Spleen (tissue), 11 donors: Measurements from ENCODE around the gene TMEM255A. TPM values are rescaled to one million over a fixed set of nuclear protein-coding genes. Genes with fewer than 3 reads are reported as not detected.
A peak's percentile ranks its signal among the peaks of the same experiment; 100 is the strongest.

Experiments used
- DNase-seq: peaks from one replicate; pipeline ENCODE4 v3.0.0-alpha.2; 2020
- H3K27ac ChIP-seq, 8 donors: fragments of 200-600 bp; sonication (generic) in 7 of 8; 1 replicate in 4 of 8; 2 replicates in 4 of 8; pipeline versions ENCODE4 v1.5.0 to v1.8.0; 2016 to 2021; ENCODE audit warnings: inconsistent platforms in 4 of 8, mild to moderate bottlenecking in 4 of 8, moderate library complexity in 1 of 8
- H3K27me3 ChIP-seq, 7 donors: fragments of 200-600 bp; sonication (generic) in 6 of 7; replicated peaks in 1 of 7; 1 replicate in 4 of 7; 2 replicates in 3 of 7; pipeline versions ENCODE4 v1.5.0 to v1.8.0; 2016 to 2021; ENCODE audit warnings: inconsistent platforms in 3 of 7, mild to moderate bottlenecking in 1 of 7
- H3K36me3 ChIP-seq, 6 donors: fragments of 200-600 bp; sonication (generic) in 5 of 6; 1 replicate in 4 of 6; 2 replicates in 2 of 6; pipeline versions ENCODE4 v1.5.0 to v1.8.0; 2016 to 2021; ENCODE audit warnings: inconsistent platforms in 2 of 6
- H3K4me1 ChIP-seq, 6 donors: fragments of 200-600 bp; sonication (generic) in 5 of 6; 1 replicate in 3 of 6; 2 replicates in 3 of 6; pipeline versions ENCODE4 v1.5.0 to v1.8.0; 2016 to 2021; ENCODE audit warnings: inconsistent platforms in 3 of 6
- H3K4me3 ChIP-seq, 8 donors: fragments of 200-600 bp; sonication (generic) in 7 of 8; 1 replicate in 4 of 8; 2 replicates in 4 of 8; pipeline versions ENCODE4 v1.5.0 to v1.8.0; 2016 to 2021; ENCODE audit warnings: inconsistent platforms in 4 of 8, mild to moderate bottlenecking in 4 of 8, moderate library complexity in 2 of 8
- H3K9me3 ChIP-seq, 8 donors: fragments of 200-600 bp; sonication (generic) in 7 of 8; 1 replicate in 4 of 8; 2 replicates in 4 of 8; pipeline versions ENCODE4 v1.5.0 to v1.8.0; 2016 to 2021; ENCODE audit warnings: inconsistent platforms in 4 of 8
- POLR2A ChIP-seq, 3 donors: fragments of 450-650 bp; IDR thresholded peaks; one replicate each; pipeline ENCODE4 v1.5.1; 2017; ENCODE audit warnings: antibody characterized with exemption in 3 of 3, mild to moderate bottlenecking in 1 of 3
- POLR2AphosphoS5 ChIP-seq, 3 donors: sonication (generic); formaldehyde crosslinking; IDR thresholded peaks; one replicate each; pipeline ENCODE4 v1.5.1; 2017; ENCODE audit warnings: antibody characterized with exemption in 3 of 3
- WGBS, 5 donors: extraction: QIAGEN DNeasy Blood & Tissue Kit in 3 of 5; methylation state at CpG; one replicate each; pipeline versions ENCODE4 v1.1.5 to v1.1.7; 2013 to 2018; 5-methylcytosine and 5-hydroxymethylcytosine counted together
- intact Hi-C: fragments of 100-400 bp; cut with DNase I; formaldehyde crosslinking; loops from one replicate; pipeline ENCODE4 v1.15.0; 2023; ENCODE audit warnings: low total_unique reads
- polyA plus RNA-seq, 3 donors: library from polyadenylated mRNA; stranded (reverse); fragments of 200-250 nt; gene quantifications; one replicate each; pipeline ENCODE4 v1.2.1, GENCODE V29; 2013
- total RNA-seq, 7 donors: library from RNA; depleted of rRNA in 3 of 7; stranded (reverse); fragments of >200 nt in 3 of 7; fragmentation: NEBNext Ultra II Directional in 4 of 7; extraction: Animal tissue kit (Norgen Biotek cat#: 25700) in 4 of 7; gene quantifications; one replicate each; pipeline versions ENCODE4 v1.1.0 to v1.2.1, GENCODE V29; 2016 to 2021
- TF ChIP-seq, protein P1 (sequence below), 11 experiments: fragments of 200-600 bp in 7 of 11; fragments of 450-650 bp in 4 of 11; sonication (generic) in 4 of 11; IDR thresholded peaks in 8 of 11; conservative IDR thresholded peaks in 3 of 11; 1 replicate in 7 of 11; 2 replicates in 4 of 11; pipeline versions ENCODE4 v1.4.0 to v1.8.0; 2016 to 2021; ENCODE audit warnings: antibody characterized with exemption in 11 of 11, inconsistent platforms in 4 of 11, mild to moderate bottlenecking in 1 of 11
- donor health status: healthy with polysubstance abuse.
- donor health status: DM: no; HTN: no; CAD: no; lungs with moderate emphysema.
- donor health status: DM: no; HTN: no; CAD: no.
- donor health status: Bipolar disorder and iron deficiency.
- donor health status: healthy.
- donor health status: DM: no; HTN: no; CAD: no.
- donor health status: DM: yes; HTN: yes; CAD: no.

TMEM255A gene
- total and polyA plus RNA-seq, 10 donors, result 0.46 to 2.0 (median 1.5) TPM

DNA sequence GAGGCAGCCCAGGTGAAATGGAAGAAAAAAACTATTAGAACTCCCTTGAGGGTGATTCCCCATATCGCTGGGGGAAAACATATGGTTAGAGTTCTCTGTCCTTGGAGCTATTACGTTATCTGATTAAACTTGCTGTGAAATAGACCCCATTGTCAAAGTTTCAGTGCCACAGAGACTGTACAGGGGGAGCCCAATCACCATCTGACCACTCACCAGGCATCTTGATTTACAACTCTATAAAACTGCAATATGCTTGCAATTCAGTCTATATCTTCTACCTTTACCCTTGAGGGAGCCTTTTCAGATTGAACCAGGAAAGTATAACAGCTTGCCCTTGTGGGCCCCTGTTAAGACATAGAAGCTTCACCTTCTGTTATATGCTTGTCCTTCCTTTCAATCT, 18.2 kb downstream of the TMEM255A start:
- peaks cover 0 to 8% (median 0%) of the 10 kb centered on the region in 6 donors for H3K4me1 ChIP-seq
- no peaks in the 10 kb centered on the region for H3K27me3 ChIP-seq
- DNase-seq, result no peak
- intact Hi-C loops, result no loop called here
- no peak for TF ChIP-seq POLR2A (IDR thresholded peaks at IDR 0.05)
- TF ChIP-seq, protein P1, sequence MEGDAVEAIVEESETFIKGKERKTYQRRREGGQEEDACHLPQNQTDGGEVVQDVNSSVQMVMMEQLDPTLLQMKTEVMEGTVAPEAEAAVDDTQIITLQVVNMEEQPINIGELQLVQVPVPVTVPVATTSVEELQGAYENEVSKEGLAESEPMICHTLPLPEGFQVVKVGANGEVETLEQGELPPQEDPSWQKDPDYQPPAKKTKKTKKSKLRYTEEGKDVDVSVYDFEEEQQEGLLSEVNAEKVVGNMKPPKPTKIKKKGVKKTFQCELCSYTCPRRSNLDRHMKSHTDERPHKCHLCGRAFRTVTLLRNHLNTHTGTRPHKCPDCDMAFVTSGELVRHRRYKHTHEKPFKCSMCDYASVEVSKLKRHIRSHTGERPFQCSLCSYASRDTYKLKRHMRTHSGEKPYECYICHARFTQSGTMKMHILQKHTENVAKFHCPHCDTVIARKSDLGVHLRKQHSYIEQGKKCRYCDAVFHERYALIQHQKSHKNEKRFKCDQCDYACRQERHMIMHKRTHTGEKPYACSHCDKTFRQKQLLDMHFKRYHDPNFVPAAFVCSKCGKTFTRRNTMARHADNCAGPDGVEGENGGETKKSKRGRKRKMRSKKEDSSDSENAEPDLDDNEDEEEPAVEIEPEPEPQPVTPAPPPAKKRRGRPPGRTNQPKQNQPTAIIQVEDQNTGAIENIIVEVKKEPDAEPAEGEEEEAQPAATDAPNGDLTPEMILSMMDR (IDR thresholded peaks at IDR 0.05 in 8 of 11, conservative IDR thresholded peaks at IDR 0.05 in 3 of 11), result no peak
- no peak for TF ChIP-seq POLR2AphosphoS5 (IDR thresholded peaks at IDR 0.05)
- H3K27ac ChIP-seq, result no peak overlapping the region
- H3K36me3 ChIP-seq, result no peaks in the 10 kb centered on the region
- H3K9me3 ChIP-seq, result no peaks in the 10 kb centered on the region
- 50 to 70% (median 67%) methylated on average over 2 of the region's 2 CpGs for WGBS, 5 donors
- no peak overlapping the region for H3K4me3 ChIP-seq

DNA sequence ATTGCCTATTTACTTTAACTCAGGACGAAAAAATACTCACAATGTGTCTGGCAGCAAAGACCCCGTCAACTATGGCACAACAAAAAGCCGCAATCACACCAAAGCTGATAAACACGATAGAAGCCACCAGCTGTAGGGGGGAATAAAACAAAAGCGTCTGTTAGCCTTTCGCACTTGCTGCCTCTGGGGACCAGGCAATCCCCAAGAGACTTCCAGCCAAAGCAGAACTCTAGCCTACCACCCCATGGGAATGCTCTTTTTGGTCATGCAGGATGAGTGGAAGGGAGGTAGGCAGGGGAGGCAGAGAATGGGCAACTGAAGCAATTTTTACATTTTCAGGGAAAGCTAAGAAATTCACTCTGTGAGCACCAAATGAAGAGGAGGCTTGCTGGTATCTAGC, 20.1 kb downstream of the TMEM255A start:
- TF ChIP-seq, protein P1 (IDR thresholded peaks at IDR 0.05 in 8 of 11, conservative IDR thresholded peaks at IDR 0.05 in 3 of 11), result no peak
- TF ChIP-seq POLR2A (IDR thresholded peaks at IDR 0.05) (no peak), POLR2AphosphoS5 (IDR thresholded peaks at IDR 0.05) (no peak)
- intact Hi-C loops, result no loop called here

DNA sequence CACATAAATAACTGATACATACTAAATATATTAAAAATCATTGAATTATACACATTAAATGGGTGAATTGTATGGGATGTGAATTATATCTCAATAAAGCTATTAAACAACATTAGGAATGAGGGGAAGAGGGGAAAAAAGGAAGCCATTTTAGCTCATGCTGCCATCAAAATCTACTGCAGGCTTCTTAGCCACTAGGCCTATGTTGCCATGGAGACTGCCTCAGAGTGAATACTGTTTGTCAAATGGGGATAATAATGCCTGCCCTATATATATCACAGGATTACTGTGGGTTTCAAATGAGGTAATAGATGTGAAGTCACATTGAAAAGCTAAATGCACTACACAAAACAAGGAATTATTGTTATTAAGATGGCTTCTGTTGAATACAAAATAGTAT, 21.2 kb downstream of the TMEM255A start:
- no peaks in the 10 kb centered on the region for H3K9me3 ChIP-seq
- H3K36me3 ChIP-seq, result no peaks in the 10 kb centered on the region
- no peak for TF ChIP-seq POLR2A (IDR thresholded peaks at IDR 0.05)
- no peak for TF ChIP-seq POLR2AphosphoS5 (IDR thresholded peaks at IDR 0.05)
- TF ChIP-seq, protein P1 (IDR thresholded peaks at IDR 0.05 in 8 of 11, conservative IDR thresholded peaks at IDR 0.05 in 3 of 11), result no peak
- H3K4me1 ChIP-seq, result peaks cover 0 to 21% (median 2%) of the 10 kb centered on the region in 6 donors
- no peak for DNase-seq
- no peaks in the 10 kb centered on the region for H3K27me3 ChIP-seq
- H3K27ac ChIP-seq, result no peak overlapping the region
- intact Hi-C loops, result no loop called here
- H3K4me3 ChIP-seq, result no peak overlapping the region

More for the DNA sequence above, 20.1 kb downstream of the TMEM255A start:
- H3K27me3 ChIP-seq, result no peaks in the 10 kb centered on the region
- H3K27ac ChIP-seq, result no peak overlapping the region
- no peak for DNase-seq
- no peaks in the 10 kb centered on the region for H3K36me3 ChIP-seq
- no peak overlapping the region for H3K4me3 ChIP-seq
- 73 to 95% (median 78%) methylated on average over 6 of the region's 6 CpGs for WGBS, 5 donors
- no peaks in the 10 kb centered on the region for H3K9me3 ChIP-seq
- peaks cover 0 to 21% (median 2%) of the 10 kb centered on the region in 6 donors for H3K4me1 ChIP-seq

DNA sequence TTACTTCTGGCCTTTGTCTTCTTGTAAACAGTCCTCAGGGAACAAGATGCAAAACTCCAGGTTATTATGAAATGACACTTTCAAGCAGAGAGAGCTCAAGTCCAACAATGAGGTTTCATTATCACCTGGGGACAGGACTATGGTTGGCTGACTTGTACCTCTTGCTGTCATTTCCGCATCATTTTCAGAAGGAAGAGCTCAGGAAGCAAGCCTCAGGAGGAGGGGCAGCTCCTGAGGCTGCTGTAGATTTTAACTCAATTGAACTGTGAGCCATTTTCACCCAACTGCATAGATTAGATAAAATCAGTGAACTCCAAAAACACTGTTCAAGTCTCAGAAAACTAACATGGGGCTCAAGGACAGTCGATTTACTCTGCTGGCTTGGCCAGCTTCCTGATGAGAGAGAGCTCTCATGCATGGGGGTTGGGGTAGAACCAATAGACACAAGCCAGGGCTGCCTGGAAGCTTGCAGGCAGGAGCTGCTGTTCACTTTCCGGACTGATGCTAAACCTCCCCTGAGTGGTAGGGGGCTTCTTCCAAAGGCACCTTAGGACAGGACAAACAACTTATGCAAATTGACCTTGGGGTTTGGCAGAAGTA, 23.6 kb downstream of the TMEM255A start:
- DNase-seq, result no peak
- H3K9me3 ChIP-seq, result no peaks in the 10 kb centered on the region
- WGBS, 5 donors, result 23 to 75% (median 40%) methylated on average over 3 of the region's 3 CpGs
- no peaks in the 10 kb centered on the region for H3K27me3 ChIP-seq
- peak overlapping the region in 6 of 8 donors; percentile 6 to 47 (median 30) for H3K27ac ChIP-seq
- TF ChIP-seq POLR2AphosphoS5 (IDR thresholded peaks at IDR 0.05) (no peak), POLR2A (IDR thresholded peaks at IDR 0.05) (no peak)
- TF ChIP-seq, protein P1 (IDR thresholded peaks at IDR 0.05 in 8 of 11, conservative IDR thresholded peaks at IDR 0.05 in 3 of 11), result no peak
- no peak overlapping the region for H3K4me3 ChIP-seq
- peaks cover 0 to 15% (median 2%) of the 10 kb centered on the region in 6 donors for H3K4me1 ChIP-seq
- intact Hi-C loops, result no loop called here
- H3K36me3 ChIP-seq, result no peaks in the 10 kb centered on the region
